Activated naive CD4-positive, alpha-beta T cell treated with anti-CD3 and anti-CD28 coated beads, Interleukin-2, amount 50 U/mL, for 16 hours (primary cell): ENCODE data around the gene TBC1D17.

Source experiments
- DNase-seq: peaks from one replicate; pipeline ENCODE4 v3.0.0-alpha.2; 2020

TBC1D17 gene

GRCh38 chr19:49896863-49897621, 19.5 kb downstream of the TBC1D17 start, which contains the start of gene IL4I1:
IL4I1 (minus strand) TSS chr19:49896887; CDS start chr19:49896160, 727 bp downstream.
- peak; percentile 27 for DNase-seq

GRCh38 chr19:49904136-49904535, 26.6 kb downstream of the TBC1D17 start:
- no peak for DNase-seq

GRCh38 chr19:49906879-49907564, 29.5 kb downstream of the TBC1D17 start:
- DNase-seq = no peak

GRCh38 chr19:49907745-49908446, 30.4 kb downstream of the TBC1D17 start:
- no peak for DNase-seq

GRCh38 chr19:49908480-49909420, 31.2 kb downstream of the TBC1D17 start:
- no peak for DNase-seq

GRCh38 chr19:49910179-49910578, 32.7 kb downstream of the TBC1D17 start:
- DNase-seq = no peak

- DNase-seq = no peak
Measured at GRCh38 chr19:49911381-49912145, 34.1 kb downstream of the TBC1D17 start.

GRCh38 chr19:49912965-49913685, 35.6 kb downstream of the TBC1D17 start:
- DNase-seq = no peak

GRCh38 chr19:49913720-49914119, 36.2 kb downstream of the TBC1D17 start:
- no peak for DNase-seq

GRCh38 chr19:49915271-49915670, 37.8 kb downstream of the TBC1D17 start:
- DNase-seq = no peak

- DNase-seq = no peak
Measured at GRCh38 chr19:49916839-49917733, 39.6 kb downstream of the TBC1D17 start.

- no peak for DNase-seq
Measured at GRCh38 chr19:49918089-49918488, 40.6 kb downstream of the TBC1D17 start.

- no peak for DNase-seq
Measured at GRCh38 chr19:49920624-49921363, 43.3 kb downstream of the TBC1D17 start.

GRCh38 chr19:49921871-49922795, 44.6 kb downstream of the TBC1D17 start:
- DNase-seq = no peak

- DNase-seq = no peak
Measured at GRCh38 chr19:49923055-49924003, 45.8 kb downstream of the TBC1D17 start.

GRCh38 chr19:49924004-49924880, 46.7 kb downstream of the TBC1D17 start:
- DNase-seq = no peak
